ENCODE data around the gene HIP1R. TPM values are rescaled to one million over a fixed set of nuclear protein-coding genes. Genes with fewer than 3 reads are reported as not detected.

HIP1R gene
- total and polyA plus RNA-seq, 10 of the 15 experiments (the other 5 are each of a cell fraction or from before 2014, with no cell fraction given), result 0.18 to 27.7 (median 11.7) TPM

DNA sequence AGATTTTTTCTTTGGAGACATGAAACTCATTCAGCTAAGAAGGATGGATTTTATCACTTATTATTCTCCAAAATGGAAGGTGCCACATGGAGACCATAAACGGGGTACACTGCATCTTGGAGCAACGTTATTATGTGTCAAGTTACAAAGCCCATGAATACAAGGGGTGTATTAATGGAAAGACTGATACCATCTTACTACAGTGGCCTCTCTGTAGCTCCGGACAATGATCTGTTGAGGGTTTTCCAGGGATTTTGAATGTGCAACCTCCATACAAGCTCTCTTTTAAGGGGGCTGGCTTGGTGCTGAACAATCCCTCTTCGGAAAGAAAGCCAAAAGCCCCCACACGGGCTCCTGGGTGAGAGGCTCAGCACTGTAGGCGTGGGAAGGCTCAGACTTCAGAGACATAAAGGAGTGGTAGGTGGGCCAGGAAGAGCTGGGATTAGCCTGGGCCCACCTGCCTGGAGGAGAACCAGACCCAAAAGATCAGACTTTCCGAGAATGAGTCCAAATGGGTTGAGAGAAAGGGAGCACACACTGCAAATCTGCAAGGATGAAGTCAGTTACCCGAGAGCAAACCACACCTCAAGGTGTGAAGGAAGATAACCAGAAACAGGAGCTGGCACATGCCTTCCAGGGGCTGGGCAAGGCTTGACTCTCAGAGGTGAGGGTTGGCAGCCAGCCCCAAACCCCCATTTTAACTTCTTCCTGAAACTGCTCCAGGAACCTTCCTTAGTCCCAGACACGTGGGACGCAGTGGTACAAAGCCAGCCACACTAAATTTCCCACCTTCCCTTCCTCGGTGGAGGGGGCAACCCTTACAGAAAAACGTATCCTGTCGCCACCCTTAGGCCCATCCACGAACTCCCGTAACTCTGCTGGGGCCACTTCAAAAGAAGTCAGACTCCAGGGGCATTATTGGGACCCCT lies 59.2 kb downstream of the HIP1R start:
- Histone ChIP-seq H3K36me3 (ENCODE audit: control insufficient read depth in 2 of 2, insufficient read depth in 2 of 2, low read length in 1 of 2) (no peaks in the 10 kb centered on the region), H4K20me1 (ENCODE audit: control insufficient read depth, insufficient read depth) (no peaks in the 10 kb centered on the region; the same call in 1 of the 2 replicates), H3K9me3 (replicated peaks; ENCODE audit: control insufficient read depth, insufficient read depth, low read length) (no peaks in the 10 kb centered on the region; the same call in 2 of the 3 replicates), H3K4me3 (peak overlapping the region; percentile 69), H3K4me2 (ENCODE audit: control insufficient read depth, insufficient read depth) (peak overlapping the region; percentile 81), H3K4me1 (ENCODE audit: control insufficient read depth, insufficient read depth, low read length) (peaks cover 35% of the 10 kb centered on the region), H3K79me2 (ENCODE audit: control insufficient read depth, insufficient read depth, low read length) (peaks cover 49% of the 10 kb centered on the region), H2AFZ (ENCODE audit: control insufficient read depth, low read depth, low read length) (no peak overlapping the region), H3K27me3 (replicated peaks in 1 of 2; ENCODE audit: control insufficient read depth in 2 of 2, insufficient read depth in 2 of 2, low read length in 1 of 2) (no peaks in the 10 kb centered on the region), H3K27ac (ENCODE audit: control insufficient read depth, insufficient read depth) (peak overlapping the region; percentile 34), H3K9ac (ENCODE audit: control insufficient read depth, insufficient read depth, low read length) (peak overlapping the region; percentile 72)
- intact Hi-C loops (cut with micrococcal nuclease; ENCODE audit: unreplicated experiment), result no loop called here
- no peak for FAIRE-seq
- POLR2A ChIA-PET, result interaction anchor here (0.5 to 3.8 kb wide), 6 partner anchors 11 to 482 kb away, joined by 3 to 15 read pairs (median 4); partner anchors contain the start of genes MPHOSPH9 and OGFOD2
- BruUV-seq (replicated peaks), result no TSS peak
- DNase-seq (ENCODE audit: low read depth, low spot score), result no peak
- CTCF ChIA-PET, result interaction anchor here (0.6 to 12.3 kb wide), 12 partner anchors 14 to 1968 kb away, joined by 3 to 107 read pairs (median 4); no protein-coding TSS in a partner anchor
- whole genome bisulfite sequencing (ENCODE audit: insufficient coverage, insufficient replicate concordance, low lambda C conversion rate, missing lambda C conversion rate), result 67% methylated on average over 15 of the region's 15 CpGs
- SMC1A ChIA-PET (ENCODE audit: uncharacterized antibody, unreplicated experiment), result interaction anchor here (0.6 to 3.0 kb wide), 9 partner anchors 8 to 1093 kb away, joined by 3 to 31 read pairs (median 7); no protein-coding TSS in a partner anchor
- in situ Hi-C loops (cut with MboI), result no loop called here
- peak; percentile 7; the same call in 2 of the 3 replicates for ATAC-seq
- RAD21 ChIA-PET (ENCODE audit: unreplicated experiment), result interaction anchor here (0.7 to 3.0 kb wide), 14 partner anchors 8 to 343 kb away, joined by 3 to 18 read pairs (median 4); no protein-coding TSS in a partner anchor
- TF ChIP-seq TBL1XR1 (IDR thresholded peaks at IDR 0.05; ENCODE audit: low read depth, low read length) (no peak), SMAD5 (IDR thresholded peaks at IDR 0.05; ENCODE audit: low read depth) (no peak), GATAD2B (conservative IDR thresholded peaks at IDR 0.05; ENCODE audit: low read depth) (0 out of 2 replicates have a peak, but pooled peaks have one; percentile 41), BHLHE40 (IDR thresholded peaks at IDR 0.05; ENCODE audit: borderline replicate concordance in 1 of 2, low read depth in 2 of 2, low read length in 1 of 2) (peak in 1 of 2 experiments; percentile 67; a peak in 1 of 4 replicates), SMAD1 (IDR thresholded peaks at IDR 0.05; ENCODE audit: low read depth, partially characterized antibody) (no peak), IKZF1 (conservative IDR thresholded peaks at IDR 0.05) (peak; percentile 69), EED (IDR thresholded peaks at IDR 0.05; ENCODE audit: low read depth) (peak; percentile 32), TCF12 (IDR thresholded peaks at IDR 0.05; ENCODE audit: low read depth, low read length) (no peak), CHD1 (IDR thresholded peaks at IDR 0.05; ENCODE audit: low read depth, low read length) (no peak), IKZF2 (IDR thresholded peaks at IDR 0.05) (peak; percentile 40 to 51; a peak in 2 of 4 replicates), RUNX3 (IDR thresholded peaks at IDR 0.05; ENCODE audit: low read length) (0 out of 2 replicates have a peak, but pooled peaks have one; percentile 29), POLR2A (IDR thresholded peaks at IDR 0.05; ENCODE audit: low read depth, low read length) (0 out of 2 replicates have a peak, but pooled peaks have one; percentile 17), STAT1 (conservative IDR thresholded peaks at IDR 0.05) (no peak)
- TF ChIP-seq, protein P1, sequence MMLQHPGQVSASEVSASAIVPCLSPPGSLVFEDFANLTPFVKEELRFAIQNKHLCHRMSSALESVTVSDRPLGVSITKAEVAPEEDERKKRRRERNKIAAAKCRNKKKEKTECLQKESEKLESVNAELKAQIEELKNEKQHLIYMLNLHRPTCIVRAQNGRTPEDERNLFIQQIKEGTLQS (IDR thresholded peaks at IDR 0.05; ENCODE audit: borderline replicate concordance, extremely low read depth, low read depth, low read length), result no peak
- TF ChIP-seq, protein P2, sequence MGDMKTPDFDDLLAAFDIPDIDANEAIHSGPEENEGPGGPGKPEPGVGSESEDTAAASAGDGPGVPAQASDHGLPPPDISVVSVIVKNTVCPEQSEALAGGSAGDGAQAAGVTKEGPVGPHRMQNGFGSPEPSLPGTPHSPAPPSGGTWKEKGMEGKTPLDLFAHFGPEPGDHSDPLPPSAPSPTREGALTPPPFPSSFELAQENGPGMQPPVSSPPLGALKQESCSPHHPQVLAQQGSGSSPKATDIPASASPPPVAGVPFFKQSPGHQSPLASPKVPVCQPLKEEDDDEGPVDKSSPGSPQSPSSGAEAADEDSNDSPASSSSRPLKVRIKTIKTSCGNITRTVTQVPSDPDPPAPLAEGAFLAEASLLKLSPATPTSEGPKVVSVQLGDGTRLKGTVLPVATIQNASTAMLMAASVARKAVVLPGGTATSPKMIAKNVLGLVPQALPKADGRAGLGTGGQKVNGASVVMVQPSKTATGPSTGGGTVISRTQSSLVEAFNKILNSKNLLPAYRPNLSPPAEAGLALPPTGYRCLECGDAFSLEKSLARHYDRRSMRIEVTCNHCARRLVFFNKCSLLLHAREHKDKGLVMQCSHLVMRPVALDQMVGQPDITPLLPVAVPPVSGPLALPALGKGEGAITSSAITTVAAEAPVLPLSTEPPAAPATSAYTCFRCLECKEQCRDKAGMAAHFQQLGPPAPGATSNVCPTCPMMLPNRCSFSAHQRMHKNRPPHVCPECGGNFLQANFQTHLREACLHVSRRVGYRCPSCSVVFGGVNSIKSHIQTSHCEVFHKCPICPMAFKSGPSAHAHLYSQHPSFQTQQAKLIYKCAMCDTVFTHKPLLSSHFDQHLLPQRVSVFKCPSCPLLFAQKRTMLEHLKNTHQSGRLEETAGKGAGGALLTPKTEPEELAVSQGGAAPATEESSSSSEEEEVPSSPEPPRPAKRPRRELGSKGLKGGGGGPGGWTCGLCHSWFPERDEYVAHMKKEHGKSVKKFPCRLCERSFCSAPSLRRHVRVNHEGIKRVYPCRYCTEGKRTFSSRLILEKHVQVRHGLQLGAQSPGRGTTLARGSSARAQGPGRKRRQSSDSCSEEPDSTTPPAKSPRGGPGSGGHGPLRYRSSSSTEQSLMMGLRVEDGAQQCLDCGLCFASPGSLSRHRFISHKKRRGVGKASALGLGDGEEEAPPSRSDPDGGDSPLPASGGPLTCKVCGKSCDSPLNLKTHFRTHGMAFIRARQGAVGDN (IDR thresholded peaks at IDR 0.05), result peak; percentile 86
- TF ChIP-seq, protein P3, sequence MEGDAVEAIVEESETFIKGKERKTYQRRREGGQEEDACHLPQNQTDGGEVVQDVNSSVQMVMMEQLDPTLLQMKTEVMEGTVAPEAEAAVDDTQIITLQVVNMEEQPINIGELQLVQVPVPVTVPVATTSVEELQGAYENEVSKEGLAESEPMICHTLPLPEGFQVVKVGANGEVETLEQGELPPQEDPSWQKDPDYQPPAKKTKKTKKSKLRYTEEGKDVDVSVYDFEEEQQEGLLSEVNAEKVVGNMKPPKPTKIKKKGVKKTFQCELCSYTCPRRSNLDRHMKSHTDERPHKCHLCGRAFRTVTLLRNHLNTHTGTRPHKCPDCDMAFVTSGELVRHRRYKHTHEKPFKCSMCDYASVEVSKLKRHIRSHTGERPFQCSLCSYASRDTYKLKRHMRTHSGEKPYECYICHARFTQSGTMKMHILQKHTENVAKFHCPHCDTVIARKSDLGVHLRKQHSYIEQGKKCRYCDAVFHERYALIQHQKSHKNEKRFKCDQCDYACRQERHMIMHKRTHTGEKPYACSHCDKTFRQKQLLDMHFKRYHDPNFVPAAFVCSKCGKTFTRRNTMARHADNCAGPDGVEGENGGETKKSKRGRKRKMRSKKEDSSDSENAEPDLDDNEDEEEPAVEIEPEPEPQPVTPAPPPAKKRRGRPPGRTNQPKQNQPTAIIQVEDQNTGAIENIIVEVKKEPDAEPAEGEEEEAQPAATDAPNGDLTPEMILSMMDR (IDR thresholded peaks at IDR 0.05 in 2 of 3, conservative IDR thresholded peaks at IDR 0.05 in 1 of 3; ENCODE audit: control insufficient read depth in 2 of 3, extremely low read depth in 1 of 3, insufficient read depth in 1 of 3, low read depth in 3 of 3, low read length in 3 of 3), result peak in 1 of 3 experiments; percentile 12; a peak in 1 of 6 replicates

All from GM12878 (cell line).